Measurements from ENCODE around the gene GRK1. TPM values are rescaled to one million over a fixed set of nuclear protein-coding genes. Genes with fewer than 3 reads are reported as not detected.

The GRK1 gene
- total RNA-seq, 2 experiments from 2014 or later = 0.07 to 0.09 TPM

DNA sequence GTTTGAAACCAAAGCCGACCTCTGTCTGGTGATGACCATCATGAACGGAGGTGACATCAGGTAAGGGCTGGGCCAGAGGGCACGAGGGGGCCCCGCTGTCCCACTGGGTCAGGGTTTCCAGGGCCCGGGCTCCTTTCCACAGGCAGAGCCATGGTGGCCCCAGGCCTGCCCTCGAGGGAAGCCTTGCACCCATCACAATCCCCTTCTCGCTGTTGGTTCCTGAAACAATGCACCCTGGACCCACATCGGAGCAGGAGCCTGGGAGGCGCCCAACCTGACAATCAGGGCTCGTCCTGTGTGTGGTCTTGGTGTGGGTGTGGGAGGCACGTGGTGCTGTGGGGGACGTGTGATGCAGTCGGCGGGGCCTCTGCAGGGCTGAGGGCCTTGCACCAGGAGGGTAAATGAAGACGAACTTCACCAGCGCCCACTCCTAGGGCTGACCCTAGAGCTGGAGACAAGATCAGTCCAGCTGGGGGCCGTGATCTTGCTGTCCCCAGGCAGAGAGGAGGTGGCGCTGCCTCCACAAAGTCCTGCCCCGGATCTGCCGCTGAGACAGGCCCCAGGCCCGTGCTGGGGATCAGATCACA lies 2.8 kb downstream of the GRK1 start:
- ChIA-PET POLR2A (no interaction called here), CTCF (no interaction called here)
- TF ChIP-seq CTCF (IDR thresholded peaks at IDR 0.05) = no peak
- intact Hi-C loops (cut with micrococcal nuclease) = no loop called here
- ATAC-seq (no peak), DNase-seq (no peak)
- Mint-ChIP-seq H3K36me3 (ENCODE audit: low read depth) (no peaks in the 10 kb centered on the region), H3K27ac (no peak overlapping the region), H3K9me3 (peaks cover 3% of the 10 kb centered on the region), H3K27me3 (no peaks in the 10 kb centered on the region), H3K4me1 (ENCODE audit: low read depth) (peaks cover 3% of the 10 kb centered on the region), H3K4me3 (no peak overlapping the region)

- no peak for TF ChIP-seq CTCF (IDR thresholded peaks at IDR 0.05)
- Mint-ChIP-seq H3K9me3 (peaks cover 3% of the 10 kb centered on the region), H3K4me3 (no peak overlapping the region), H3K4me1 (ENCODE audit: low read depth) (peaks cover 3% of the 10 kb centered on the region), H3K36me3 (ENCODE audit: low read depth) (no peaks in the 10 kb centered on the region), H3K27ac (no peak overlapping the region), H3K27me3 (no peaks in the 10 kb centered on the region)
- intact Hi-C loops (cut with micrococcal nuclease) = no loop called here
- no peak for DNase-seq
- CTCF ChIA-PET = interaction anchor here (1.0 kb wide), 1 partner anchor 54 kb away, joined by 3 read pairs; no protein-coding TSS in a partner anchor
- ATAC-seq = no peak
- POLR2A ChIA-PET = no interaction called here
Measured at GRCh38 chr13:113670541-113670940, 3.5 kb downstream of the GRK1 start.

GRCh38 chr13:113671066-113672001 lies 4.3 kb downstream of the GRK1 start:
- TF ChIP-seq CTCF (IDR thresholded peaks at IDR 0.05) = no peak
- no peaks in the 10 kb centered on the region for H3K27me3 Mint-ChIP-seq
- ATAC-seq (no peak), DNase-seq (no peak)
- H3K4me3 Mint-ChIP-seq = no peak overlapping the region
- peaks cover 3% of the 10 kb centered on the region for H3K9me3 Mint-ChIP-seq
- no peak overlapping the region for H3K27ac Mint-ChIP-seq
- ChIA-PET POLR2A (no interaction called here), CTCF (interaction anchor here (1.0 kb wide), 1 partner anchor 53 kb away, joined by 3 read pairs; no protein-coding TSS in a partner anchor)
- intact Hi-C loops (cut with micrococcal nuclease) = no loop called here
- no peaks in the 10 kb centered on the region for H3K36me3 Mint-ChIP-seq (ENCODE audit: low read depth)
- peaks cover 3% of the 10 kb centered on the region for H3K4me1 Mint-ChIP-seq (ENCODE audit: low read depth)

DNA sequence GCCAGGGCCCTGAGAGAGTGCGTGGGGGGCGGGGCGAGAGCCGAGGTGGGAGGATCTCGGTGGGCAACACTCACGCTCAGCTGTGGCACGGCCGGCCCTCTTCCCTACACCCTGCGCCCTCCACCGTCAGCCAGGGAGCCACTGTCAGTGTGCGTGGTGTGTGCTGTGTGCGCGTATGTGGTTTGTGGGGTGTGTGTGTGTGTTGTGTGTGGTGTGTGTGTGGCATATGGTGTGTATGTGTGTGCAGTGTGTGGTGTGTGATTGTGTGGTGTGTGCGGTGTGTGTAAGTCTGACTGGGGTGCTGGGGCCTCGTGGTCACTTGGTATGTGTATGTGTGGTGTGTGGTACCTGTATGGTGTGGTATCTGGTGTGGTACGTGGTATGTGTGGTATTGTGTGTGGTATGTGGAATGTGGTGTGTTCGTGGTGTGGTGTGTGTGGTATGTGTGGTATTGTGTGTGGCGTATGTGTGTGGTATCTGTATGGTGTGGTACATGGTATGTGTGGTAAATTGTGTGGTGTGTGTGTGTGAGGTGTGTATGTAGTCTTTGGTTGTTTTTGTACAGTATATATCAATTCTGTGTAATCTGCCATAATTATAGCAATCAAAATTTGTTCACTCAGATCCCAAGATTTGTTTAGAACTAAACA lies 5.1 kb downstream of the GRK1 start:
- TF ChIP-seq CTCF (IDR thresholded peaks at IDR 0.05) = no peak
- CTCF ChIA-PET = no interaction called here
- no peak for ATAC-seq

More for the DNA sequence above, 5.1 kb downstream of the GRK1 start:
- intact Hi-C loops (cut with micrococcal nuclease) = no loop called here
- peak overlapping the region; percentile 6 for H3K4me3 Mint-ChIP-seq
- H3K4me1 Mint-ChIP-seq (ENCODE audit: low read depth) = peaks cover 3% of the 10 kb centered on the region
- H3K36me3 Mint-ChIP-seq (ENCODE audit: low read depth) = no peaks in the 10 kb centered on the region
- peaks cover 3% of the 10 kb centered on the region for H3K9me3 Mint-ChIP-seq
- no peak for DNase-seq
- H3K27ac Mint-ChIP-seq = peak overlapping the region; percentile 5
- POLR2A ChIA-PET = no interaction called here
- H3K27me3 Mint-ChIP-seq = no peaks in the 10 kb centered on the region

Data from activated CD8-positive, alpha-beta T cell treated with anti-CD3 and anti-CD28 coated beads for 36 hours (primary cell).